ENCODE data around the gene CBX5. TPM values are rescaled to one million over a fixed set of nuclear protein-coding genes. Genes with fewer than 3 reads are reported as not detected.

Gene CBX5
- total and polyA plus RNA-seq, 9 of the 15 experiments (the other 6 are each of a cell fraction or from before 2014, with no cell fraction given), result 32.6 to 102 (median 59.2) TPM

DNA sequence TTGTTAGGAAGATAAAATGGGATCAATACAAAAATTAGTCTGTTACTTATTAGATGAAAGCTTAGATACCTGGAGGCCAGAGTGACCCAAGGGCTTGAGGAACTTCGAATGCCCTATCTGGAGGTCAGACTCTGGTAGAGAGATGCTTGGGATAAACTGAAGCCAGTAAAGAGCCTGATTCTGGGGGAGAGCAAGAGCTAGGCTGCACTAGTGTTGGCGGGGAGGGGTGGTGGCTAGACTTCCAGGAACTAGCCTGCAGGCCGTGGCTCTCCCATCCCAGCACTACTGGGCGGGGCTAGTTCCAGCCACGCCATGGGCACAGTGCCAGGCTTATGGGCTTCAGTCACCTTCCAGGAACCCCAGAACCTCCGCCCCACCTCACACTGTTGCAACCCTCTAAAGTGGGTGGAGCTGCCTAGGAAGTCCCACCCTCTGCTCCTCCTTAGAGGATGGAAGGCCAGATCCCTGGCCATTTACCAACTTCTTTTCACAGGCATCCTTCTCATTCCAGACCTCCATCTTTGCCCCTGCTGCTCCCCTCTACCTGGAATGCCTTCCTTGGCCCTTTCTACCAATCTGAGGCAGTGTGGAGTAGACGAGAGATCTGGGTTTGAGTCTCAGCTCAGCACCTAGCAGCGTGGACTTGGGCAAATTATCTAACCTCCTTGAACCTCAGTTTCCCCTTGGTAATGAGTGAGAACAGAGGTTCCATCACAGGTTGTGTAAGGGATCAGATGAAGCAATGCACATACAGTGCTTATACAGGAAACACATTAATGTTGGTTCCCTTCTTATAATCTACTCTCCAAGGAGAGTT lies 27.2 kb upstream of the CBX5 start (continued):
- TF ChIP-seq HDAC3 (IDR thresholded peaks at IDR 0.05; ENCODE audit: borderline replicate concordance, partially characterized antibody) (peak; percentile 8), BRF1 (IDR thresholded peaks at IDR 0.05; ENCODE audit: borderline replicate concordance, extremely low read depth, insufficient read length) (no peak), ZNF253 (CRISPR knock-in tag; conservative IDR thresholded peaks at IDR 0.05) (no peak), MAFF (IDR thresholded peaks at IDR 0.05; ENCODE audit: low read length) (no peak), NEUROD1 (IDR thresholded peaks at IDR 0.05; ENCODE audit: borderline replicate concordance, low read depth, low read length, partially characterized antibody) (peak; percentile 62), BRD9 (IDR thresholded peaks at IDR 0.05; ENCODE audit: low read depth, partially characterized antibody) (no peak), BRCA1 (IDR thresholded peaks at IDR 0.05) (no peak), BRCA1 (CRISPR knock-in tag; IDR thresholded peaks at IDR 0.05) (no peak), ZBTB7A (IDR thresholded peaks at IDR 0.05; ENCODE audit: borderline replicate concordance, control insufficient read depth, low read depth, low read length) (peak; percentile 63; the same call in 1 of the 2 replicates), ADNP (tag; IDR thresholded peaks at IDR 0.05) (no peak), FIP1L1 (IDR thresholded peaks at IDR 0.05; ENCODE audit: low read depth, low read length, poor library complexity, severe bottlenecking) (no peak), NFE2 (IDR thresholded peaks at IDR 0.05; ENCODE audit: low read depth) (peak; percentile 29; the same call in 1 of the 2 replicates), DMBX1 (CRISPR knock-in tag; IDR thresholded peaks at IDR 0.05; ENCODE audit: borderline replicate concordance) (no peak)
- TF ChIP-seq, protein P1, sequence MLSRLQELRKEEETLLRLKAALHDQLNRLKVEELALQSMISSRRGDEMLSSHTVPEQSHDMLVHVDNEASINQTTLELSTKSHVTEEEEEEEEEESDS (CRISPR knock-in tag; IDR thresholded peaks at IDR 0.05), result no peak
- TF ChIP-seq, protein P2, sequence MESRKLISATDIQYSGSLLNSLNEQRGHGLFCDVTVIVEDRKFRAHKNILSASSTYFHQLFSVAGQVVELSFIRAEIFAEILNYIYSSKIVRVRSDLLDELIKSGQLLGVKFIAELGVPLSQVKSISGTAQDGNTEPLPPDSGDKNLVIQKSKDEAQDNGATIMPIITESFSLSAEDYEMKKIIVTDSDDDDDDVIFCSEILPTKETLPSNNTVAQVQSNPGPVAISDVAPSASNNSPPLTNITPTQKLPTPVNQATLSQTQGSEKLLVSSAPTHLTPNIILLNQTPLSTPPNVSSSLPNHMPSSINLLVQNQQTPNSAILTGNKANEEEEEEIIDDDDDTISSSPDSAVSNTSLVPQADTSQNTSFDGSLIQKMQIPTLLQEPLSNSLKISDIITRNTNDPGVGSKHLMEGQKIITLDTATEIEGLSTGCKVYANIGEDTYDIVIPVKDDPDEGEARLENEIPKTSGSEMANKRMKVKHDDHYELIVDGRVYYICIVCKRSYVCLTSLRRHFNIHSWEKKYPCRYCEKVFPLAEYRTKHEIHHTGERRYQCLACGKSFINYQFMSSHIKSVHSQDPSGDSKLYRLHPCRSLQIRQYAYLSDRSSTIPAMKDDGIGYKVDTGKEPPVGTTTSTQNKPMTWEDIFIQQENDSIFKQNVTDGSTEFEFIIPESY (CRISPR knock-in tag; IDR thresholded peaks at IDR 0.05), result no peak
- TF ChIP-seq, protein P3, sequence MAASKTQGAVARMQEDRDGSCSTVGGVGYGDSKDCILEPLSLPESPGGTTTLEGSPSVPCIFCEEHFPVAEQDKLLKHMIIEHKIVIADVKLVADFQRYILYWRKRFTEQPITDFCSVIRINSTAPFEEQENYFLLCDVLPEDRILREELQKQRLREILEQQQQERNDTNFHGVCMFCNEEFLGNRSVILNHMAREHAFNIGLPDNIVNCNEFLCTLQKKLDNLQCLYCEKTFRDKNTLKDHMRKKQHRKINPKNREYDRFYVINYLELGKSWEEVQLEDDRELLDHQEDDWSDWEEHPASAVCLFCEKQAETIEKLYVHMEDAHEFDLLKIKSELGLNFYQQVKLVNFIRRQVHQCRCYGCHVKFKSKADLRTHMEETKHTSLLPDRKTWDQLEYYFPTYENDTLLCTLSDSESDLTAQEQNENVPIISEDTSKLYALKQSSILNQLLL (CRISPR knock-in tag; IDR thresholded peaks at IDR 0.05; ENCODE audit: borderline replicate concordance), result no peak
- TF ChIP-seq, protein P4, sequence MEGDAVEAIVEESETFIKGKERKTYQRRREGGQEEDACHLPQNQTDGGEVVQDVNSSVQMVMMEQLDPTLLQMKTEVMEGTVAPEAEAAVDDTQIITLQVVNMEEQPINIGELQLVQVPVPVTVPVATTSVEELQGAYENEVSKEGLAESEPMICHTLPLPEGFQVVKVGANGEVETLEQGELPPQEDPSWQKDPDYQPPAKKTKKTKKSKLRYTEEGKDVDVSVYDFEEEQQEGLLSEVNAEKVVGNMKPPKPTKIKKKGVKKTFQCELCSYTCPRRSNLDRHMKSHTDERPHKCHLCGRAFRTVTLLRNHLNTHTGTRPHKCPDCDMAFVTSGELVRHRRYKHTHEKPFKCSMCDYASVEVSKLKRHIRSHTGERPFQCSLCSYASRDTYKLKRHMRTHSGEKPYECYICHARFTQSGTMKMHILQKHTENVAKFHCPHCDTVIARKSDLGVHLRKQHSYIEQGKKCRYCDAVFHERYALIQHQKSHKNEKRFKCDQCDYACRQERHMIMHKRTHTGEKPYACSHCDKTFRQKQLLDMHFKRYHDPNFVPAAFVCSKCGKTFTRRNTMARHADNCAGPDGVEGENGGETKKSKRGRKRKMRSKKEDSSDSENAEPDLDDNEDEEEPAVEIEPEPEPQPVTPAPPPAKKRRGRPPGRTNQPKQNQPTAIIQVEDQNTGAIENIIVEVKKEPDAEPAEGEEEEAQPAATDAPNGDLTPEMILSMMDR (IDR thresholded peaks at IDR 0.05 in 2 of 3, conservative IDR thresholded peaks at IDR 0.05 in 1 of 3; ENCODE audit: insufficient read depth in 2 of 3, low read depth in 1 of 3, low read length in 3 of 3), result no peak
- TF ChIP-seq, protein P5, sequence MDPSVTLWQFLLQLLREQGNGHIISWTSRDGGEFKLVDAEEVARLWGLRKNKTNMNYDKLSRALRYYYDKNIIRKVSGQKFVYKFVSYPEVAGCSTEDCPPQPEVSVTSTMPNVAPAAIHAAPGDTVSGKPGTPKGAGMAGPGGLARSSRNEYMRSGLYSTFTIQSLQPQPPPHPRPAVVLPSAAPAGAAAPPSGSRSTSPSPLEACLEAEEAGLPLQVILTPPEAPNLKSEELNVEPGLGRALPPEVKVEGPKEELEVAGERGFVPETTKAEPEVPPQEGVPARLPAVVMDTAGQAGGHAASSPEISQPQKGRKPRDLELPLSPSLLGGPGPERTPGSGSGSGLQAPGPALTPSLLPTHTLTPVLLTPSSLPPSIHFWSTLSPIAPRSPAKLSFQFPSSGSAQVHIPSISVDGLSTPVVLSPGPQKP (CRISPR knock-in tag; IDR thresholded peaks at IDR 0.05), result no peak
